ENCODE measurements around the gene RGN.
"Not testable (repeated sequence)": the region's sequence is repeated elsewhere in the genome, so short reads cannot be mapped to it uniquely, and the experiment has no call there.

The RGN gene

DNA sequence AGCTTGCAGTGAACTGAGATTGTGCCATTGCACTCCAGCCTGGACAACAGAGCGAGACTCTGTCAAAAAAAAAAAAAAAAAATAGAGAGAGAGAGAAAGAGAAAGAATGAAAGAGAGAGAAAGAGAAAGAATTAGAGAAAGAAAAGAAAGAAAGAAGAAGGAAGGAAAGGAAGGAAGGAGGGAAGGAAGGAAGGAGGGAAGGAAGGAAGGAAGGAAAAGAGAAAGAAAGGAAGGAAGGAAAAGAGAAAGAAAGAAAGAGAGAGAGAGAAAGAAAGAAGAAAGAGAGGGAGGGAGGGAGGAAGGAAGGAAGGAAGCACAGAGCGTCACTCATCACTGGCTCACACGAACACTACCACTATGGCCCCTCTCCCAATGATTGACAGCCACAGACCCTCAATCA is 46.2 kb downstream of the RGN start:
- not testable (repeated sequence) for DNase-seq

DNA sequence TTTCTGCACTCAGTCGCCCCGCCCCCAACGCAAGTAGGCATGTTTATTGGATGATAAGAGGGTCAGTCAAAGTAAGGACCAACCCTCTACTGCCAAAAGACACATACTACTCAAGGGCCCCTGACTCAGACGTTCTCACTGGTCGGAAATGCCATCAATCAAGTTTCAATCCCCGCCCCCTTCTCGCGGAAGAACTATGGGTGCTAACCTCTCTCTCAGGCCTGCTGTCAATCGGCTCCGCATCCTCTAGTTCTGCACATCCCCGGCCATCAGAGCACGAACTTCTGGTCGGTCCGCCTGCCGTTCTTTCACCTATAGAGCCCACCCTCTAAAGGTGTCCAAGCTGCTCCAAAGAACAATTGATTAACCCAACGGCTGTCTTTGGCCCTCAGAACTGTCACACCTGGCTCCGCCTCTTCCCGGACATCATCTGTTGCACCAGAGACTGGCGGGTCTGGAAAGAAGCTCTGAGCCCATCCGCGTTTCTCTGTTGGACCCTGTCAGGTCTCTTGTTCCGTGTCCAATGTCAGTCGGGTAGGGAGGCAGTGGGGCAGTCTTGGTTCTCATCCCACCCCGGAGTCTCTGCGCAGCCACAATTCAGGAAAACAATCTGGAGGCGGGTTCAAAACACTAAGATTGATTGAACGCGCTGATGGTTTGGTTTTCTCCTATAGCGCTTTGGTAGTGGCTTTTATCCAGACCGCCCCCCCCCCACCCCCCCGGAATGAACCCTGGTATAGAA is 51.1 kb downstream of the RGN start:
- peak; percentile 90 to 92 (median 90) for DNase-seq

DNA sequence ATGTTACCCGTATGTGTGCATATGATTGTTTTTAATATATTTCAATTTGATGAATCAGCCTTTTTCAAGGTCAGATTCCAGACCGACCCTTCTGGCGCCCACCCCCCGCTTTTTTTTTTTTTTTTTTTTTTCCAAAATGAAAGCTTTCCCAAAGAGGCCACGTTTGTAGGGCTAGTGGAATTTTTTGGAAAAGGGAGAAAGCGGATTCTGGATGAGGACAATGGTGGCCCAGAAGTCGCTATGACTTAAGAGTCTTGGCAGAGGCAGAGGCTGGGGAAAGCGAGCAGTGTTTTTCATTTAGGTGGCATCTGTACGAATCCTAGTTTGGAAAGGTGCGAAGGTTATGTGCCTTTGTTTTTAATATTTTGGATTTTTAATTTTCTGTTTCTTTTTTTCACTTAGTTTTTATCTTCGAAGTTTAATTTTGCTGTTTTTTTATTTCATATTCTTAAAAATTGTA is 51.7 kb downstream of the RGN start:
- DNase-seq: no peak

DNA sequence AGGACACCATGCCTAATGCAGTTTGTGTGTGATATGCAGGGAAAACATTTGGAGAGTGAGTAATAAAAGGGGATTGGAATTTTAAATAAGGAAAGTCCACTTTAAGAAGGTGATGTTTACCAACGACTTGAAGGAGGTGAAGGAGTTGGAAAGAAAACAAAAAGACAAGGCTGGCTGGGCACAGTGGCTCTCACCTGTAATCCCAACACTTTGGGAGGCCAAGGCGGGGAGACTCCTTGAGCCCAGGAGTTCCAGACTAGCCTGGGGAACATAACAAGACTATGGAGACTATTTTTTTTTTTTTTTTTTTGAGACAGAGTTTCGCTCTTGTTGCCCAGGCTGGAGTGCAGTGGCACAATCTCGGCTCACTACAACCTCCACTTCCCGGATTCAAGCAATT is 55.2 kb downstream of the RGN start:
- no peak for DNase-seq

DNA sequence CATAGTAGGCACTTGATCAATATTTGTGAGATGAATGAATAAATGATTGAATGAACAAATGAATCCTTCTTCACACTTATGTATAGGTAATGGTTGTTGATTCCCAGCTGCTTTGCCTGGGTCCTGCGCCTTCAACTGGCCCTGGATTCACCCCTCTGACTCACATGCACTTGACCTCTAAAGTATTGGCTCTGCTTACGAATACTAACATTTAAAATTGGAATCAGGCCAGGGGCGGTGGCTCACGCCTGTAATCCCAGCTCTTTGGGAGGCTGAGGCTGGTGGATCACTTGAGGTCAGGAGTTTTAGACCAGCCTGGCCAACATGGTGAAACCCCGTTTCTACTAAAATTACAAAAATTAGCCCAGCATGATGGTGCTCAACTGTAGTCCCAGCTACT is 57.4 kb downstream of the RGN start:
- DNase-seq: not testable (repeated sequence)

DNA sequence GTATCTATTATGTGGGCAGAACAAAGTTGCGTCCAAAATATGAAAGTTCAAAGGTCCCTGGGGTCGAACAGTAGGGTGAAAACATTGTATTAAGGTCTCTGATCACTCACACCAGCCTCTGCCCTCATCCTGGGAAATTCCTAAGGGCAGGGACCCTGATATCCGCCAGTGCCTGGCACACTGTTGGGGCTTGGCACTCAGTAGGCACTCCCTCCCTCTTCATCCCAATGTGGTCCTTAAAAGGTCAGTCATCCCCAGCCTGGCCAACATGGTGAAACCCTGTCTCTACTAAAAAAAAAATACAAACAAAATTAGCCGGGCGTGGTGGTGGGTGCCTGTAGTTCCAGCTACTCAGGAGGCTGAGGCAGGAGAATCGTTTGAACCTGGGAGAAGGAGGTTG is 59.9 kb downstream of the RGN start:
- no peak for DNase-seq

Measured in suppressor macrophage treated with lipopolysaccharide for 1 hour (primary cell).